IPS-15b (cell line): ENCODE results near the gene TELO2.

Source experiments
- H3K27me3 ChIP-seq: one replicate; pipeline ENCODE4 v1.6.1; 2013; ENCODE audit warnings: low read length; ENCODE audit not compliant: control insufficient read depth, insufficient read depth
- H3K36me3 ChIP-seq: one replicate; pipeline ENCODE4 v1.6.1; 2013; ENCODE audit warnings: low read length; ENCODE audit not compliant: control insufficient read depth, insufficient read depth
- H3K4me1 ChIP-seq: one replicate; pipeline ENCODE4 v1.6.1; 2013; ENCODE audit warnings: mild to moderate bottlenecking, low read length; ENCODE audit not compliant: control insufficient read depth, insufficient read depth
- H3K4me3 ChIP-seq: one replicate; pipeline ENCODE4 v1.5.1; 2013; ENCODE audit warnings: low read depth, low read length
- H3K9ac ChIP-seq: one replicate; pipeline ENCODE4 v1.6.1; 2013; ENCODE audit warnings: low read depth, mild to moderate bottlenecking, low read length
- H3K9me3 ChIP-seq: one replicate; pipeline ENCODE4 v1.6.1; 2013; ENCODE audit warnings: mild to moderate bottlenecking, low read length; ENCODE audit not compliant: control insufficient read depth, insufficient read depth

Gene TELO2

GRCh38 chr16:1487395-1488053, 5.6 kb upstream of the TELO2 start:
- Histone ChIP-seq H3K36me3 (no peaks in the 10 kb centered on the region), H3K4me1 (peaks cover 2% of the 10 kb centered on the region), H3K9ac (no peak overlapping the region), H3K27me3 (peaks cover 3% of the 10 kb centered on the region), H3K4me3 (no peak overlapping the region), H3K9me3 (no peaks in the 10 kb centered on the region)

- H3K36me3 ChIP-seq, result no peaks in the 10 kb centered on the region
- no peaks in the 10 kb centered on the region for H3K9me3 ChIP-seq
- no peak overlapping the region for H3K4me3 ChIP-seq
- H3K27me3 ChIP-seq, result peaks cover 3% of the 10 kb centered on the region
- H3K4me1 ChIP-seq, result peaks cover 4% of the 10 kb centered on the region
- H3K9ac ChIP-seq, result no peak overlapping the region
Measured at GRCh38 chr16:1488054-1488601, 5.0 kb upstream of the TELO2 start.

GRCh38 chr16:1488619-1489018, 4.5 kb upstream of the TELO2 start, which contains the start of gene PTX4:
Gene PTX4, minus strand, starts transcription at chr16:1488944. Its CDS starts 35 bp downstream, at chr16:1488909.
- H3K4me3 ChIP-seq, result no peak within 1 kb of the TSS
- peaks cover 2% of the 10 kb centered on the region for H3K27me3 ChIP-seq
- no peaks in the 10 kb centered on the region for H3K36me3 ChIP-seq
- H3K4me1 ChIP-seq, result peaks cover 4% of the 10 kb centered on the region
- no peaks in the 10 kb centered on the region for H3K9me3 ChIP-seq
- no peak within 1 kb of the TSS for H3K9ac ChIP-seq

GRCh38 chr16:1489077-1489476, 4.1 kb upstream of the TELO2 start:
- Histone ChIP-seq H3K9ac (no peak overlapping the region), H3K4me3 (no peak overlapping the region), H3K4me1 (peaks cover 4% of the 10 kb centered on the region), H3K27me3 (no peaks in the 10 kb centered on the region), H3K36me3 (no peaks in the 10 kb centered on the region), H3K9me3 (no peaks in the 10 kb centered on the region)

GRCh38 chr16:1491327-1491726, 1.8 kb upstream of the TELO2 start:
- H3K4me3 ChIP-seq, result no peak overlapping the region
- peaks cover 18% of the 10 kb centered on the region for H3K36me3 ChIP-seq
- H3K9me3 ChIP-seq, result no peaks in the 10 kb centered on the region
- H3K9ac ChIP-seq, result no peak overlapping the region
- peaks cover 4% of the 10 kb centered on the region for H3K4me1 ChIP-seq
- no peaks in the 10 kb centered on the region for H3K27me3 ChIP-seq

GRCh38 chr16:1492082-1492922, 858 bp upstream of the TELO2 start:
- H3K36me3 ChIP-seq, result peaks cover 28% of the 10 kb centered on the region
- peak overlapping the region; percentile 77 for H3K9ac ChIP-seq
- peak overlapping the region; percentile 77 for H3K4me3 ChIP-seq
- no peaks in the 10 kb centered on the region for H3K9me3 ChIP-seq
- H3K27me3 ChIP-seq, result no peaks in the 10 kb centered on the region
- H3K4me1 ChIP-seq, result peaks cover 4% of the 10 kb centered on the region

- Histone ChIP-seq H3K4me1 (peaks cover 4% of the 10 kb centered on the region), H3K9ac (peak overlapping the region; percentile 73), H3K27me3 (no peaks in the 10 kb centered on the region), H3K4me3 (peak overlapping the region; percentile 76), H3K36me3 (peaks cover 32% of the 10 kb centered on the region), H3K9me3 (no peaks in the 10 kb centered on the region)
Measured at GRCh38 chr16:1493746-1494094, 560 bp downstream of the TELO2 start.

- Histone ChIP-seq H3K4me1 (peaks cover 4% of the 10 kb centered on the region), H3K36me3 (peaks cover 35% of the 10 kb centered on the region), H3K9me3 (no peaks in the 10 kb centered on the region), H3K27me3 (no peaks in the 10 kb centered on the region), H3K9ac (peak overlapping the region; percentile 73), H3K4me3 (peak overlapping the region; percentile 76)
Measured at GRCh38 chr16:1494129-1494640, 1.0 kb downstream of the TELO2 start.

- no peak overlapping the region for H3K9ac ChIP-seq
- H3K27me3 ChIP-seq, result no peaks in the 10 kb centered on the region
- peaks cover 37% of the 10 kb centered on the region for H3K36me3 ChIP-seq
- peaks cover 4% of the 10 kb centered on the region for H3K4me1 ChIP-seq
- no peaks in the 10 kb centered on the region for H3K9me3 ChIP-seq
- no peak overlapping the region for H3K4me3 ChIP-seq
Measured at GRCh38 chr16:1494711-1495110, 1.6 kb downstream of the TELO2 start.

- Histone ChIP-seq H3K4me3 (no peak overlapping the region), H3K9ac (no peak overlapping the region), H3K27me3 (no peaks in the 10 kb centered on the region), H3K36me3 (peaks cover 43% of the 10 kb centered on the region), H3K9me3 (no peaks in the 10 kb centered on the region), H3K4me1 (peaks cover 4% of the 10 kb centered on the region)
Measured at GRCh38 chr16:1495211-1495888, 2.2 kb downstream of the TELO2 start.

- peaks cover 4% of the 10 kb centered on the region for H3K4me1 ChIP-seq
- no peak overlapping the region for H3K9ac ChIP-seq
- H3K36me3 ChIP-seq, result peaks cover 49% of the 10 kb centered on the region
- no peaks in the 10 kb centered on the region for H3K27me3 ChIP-seq
- H3K4me3 ChIP-seq, result no peak overlapping the region
- no peaks in the 10 kb centered on the region for H3K9me3 ChIP-seq
Measured at GRCh38 chr16:1495889-1496262, 2.7 kb downstream of the TELO2 start.
